ENCODE data around the gene SRPRA.

SRPRA gene

DNA sequence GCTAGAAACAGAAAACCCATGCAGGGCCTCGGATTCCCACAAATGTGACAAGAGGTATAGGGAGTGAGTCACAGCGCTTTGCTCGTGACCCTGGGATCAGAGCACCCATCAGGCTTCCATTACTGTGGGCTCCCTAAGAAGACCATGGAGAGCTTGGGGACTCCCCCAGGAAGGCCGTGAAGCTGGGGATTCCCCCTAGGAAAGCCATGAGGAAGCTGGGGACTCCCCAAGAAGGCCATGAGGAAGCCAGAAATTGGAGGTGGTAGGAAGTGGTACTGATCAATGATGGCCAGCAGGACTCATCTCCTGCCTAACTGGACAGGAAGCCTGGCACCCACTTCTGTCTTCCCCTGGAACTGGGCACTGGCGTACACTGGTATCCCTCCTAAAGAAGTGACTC, 25.0 kb upstream of the SRPRA start:
- H3K9me3 ChIP-seq (ENCODE audit: control insufficient read depth, low read length): no peaks in the 10 kb centered on the region
- no peak for DNase-seq
- H3K14ac ChIP-seq (ENCODE audit: low read length in 2 of 2): no peak overlapping the region
- no peak overlapping the region for H4K8ac ChIP-seq (ENCODE audit: low read length)
- no peak overlapping the region for H2BK120ac ChIP-seq (ENCODE audit: low read depth, low read length)
- H3K36me3 ChIP-seq (ENCODE audit: control insufficient read depth in 1 of 2, insufficient read depth in 2 of 2, low read depth in 1 of 2, low read length in 2 of 2): peaks cover 31 to 53% of the 10 kb centered on the region in 2 experiments
- no peak overlapping the region for H3K4me3 ChIP-seq (ENCODE audit: insufficient read depth in 1 of 2, low read depth in 1 of 2, low read length in 2 of 2)
- H2BK5ac ChIP-seq (ENCODE audit: low read depth, low read length, poor library complexity, severe bottlenecking): no peak overlapping the region
- H3K18ac ChIP-seq (ENCODE audit: low read depth in 1 of 2, low read length in 2 of 2): no peak overlapping the region
- no peak overlapping the region for H4K91ac ChIP-seq (ENCODE audit: low read length)
- no peak overlapping the region for H3K9ac ChIP-seq (ENCODE audit: low read length)
- 94% methylated on average over 5 of the region's 5 CpGs for WGBS
- no peak overlapping the region for H3K4ac ChIP-seq (ENCODE audit: low read depth in 1 of 2, low read length in 2 of 2)
- H3K27ac ChIP-seq (ENCODE audit: low read length, poor library complexity, severe bottlenecking): no peak overlapping the region
- no peak overlapping the region for H2BK12ac ChIP-seq (ENCODE audit: low read length in 2 of 2)
- no peak overlapping the region for H2BK15ac ChIP-seq (ENCODE audit: low read depth, poor library complexity, severe bottlenecking)
- H3K4me2 ChIP-seq (ENCODE audit: low read length, poor library complexity, severe bottlenecking): no peak overlapping the region
- H3K27me3 ChIP-seq (ENCODE audit: control insufficient read depth in 1 of 2, insufficient read depth in 1 of 2, low read length in 2 of 2): no peaks in the 10 kb centered on the region
- H2AFZ ChIP-seq (ENCODE audit: low read depth, low read length): no peak overlapping the region
- H3K79me1 ChIP-seq (replicated peaks; ENCODE audit: low read length, poor library complexity, severe bottlenecking): peaks cover 8% of the 10 kb centered on the region
- no peak overlapping the region for H2AK5ac ChIP-seq (ENCODE audit: low read length, severe bottlenecking)
- H3K4me1 ChIP-seq (ENCODE audit: control insufficient read depth, insufficient read depth, low read depth, low read length): no peaks in the 10 kb centered on the region
- no peak overlapping the region for H3K23ac ChIP-seq (ENCODE audit: low read length in 2 of 2)

DNA sequence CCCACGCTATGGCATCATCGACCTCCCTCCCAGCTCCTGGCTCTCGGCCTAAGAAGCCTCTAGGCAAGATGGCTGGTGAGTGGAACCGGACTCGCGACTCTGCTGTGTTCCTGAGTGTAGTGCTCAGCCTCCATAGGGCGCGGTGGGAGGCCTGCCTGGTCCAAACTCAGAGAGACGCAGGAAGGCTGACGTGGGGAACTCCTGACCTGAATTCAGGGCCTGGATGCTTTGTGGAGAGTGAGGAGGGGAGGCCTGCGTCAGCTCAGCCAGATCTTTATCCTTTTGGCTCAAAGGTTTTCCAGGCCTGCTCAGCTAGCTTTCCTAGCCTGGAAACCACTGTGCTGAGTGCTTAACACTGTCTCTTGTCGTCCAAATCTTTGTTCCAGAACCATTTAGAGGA, 22.2 kb upstream of the SRPRA start:
- Histone ChIP-seq H2BK120ac (ENCODE audit: low read depth, low read length) (no peak overlapping the region), H3K9me3 (ENCODE audit: control insufficient read depth, low read length) (no peaks in the 10 kb centered on the region), H3K36me3 (ENCODE audit: control insufficient read depth in 1 of 2, insufficient read depth in 2 of 2, low read depth in 1 of 2, low read length in 2 of 2) (peaks cover 31 to 63% of the 10 kb centered on the region in 2 experiments), H3K27me3 (ENCODE audit: control insufficient read depth in 1 of 2, insufficient read depth in 1 of 2, low read length in 2 of 2) (no peaks in the 10 kb centered on the region), H3K4me3 (ENCODE audit: insufficient read depth in 1 of 2, low read depth in 1 of 2, low read length in 2 of 2) (no peak overlapping the region), H3K9ac (ENCODE audit: low read length) (no peak overlapping the region), H3K14ac (ENCODE audit: low read length in 2 of 2) (no peak overlapping the region), H2AFZ (ENCODE audit: low read depth, low read length) (no peak overlapping the region), H3K4me1 (ENCODE audit: control insufficient read depth, insufficient read depth, low read depth, low read length) (no peaks in the 10 kb centered on the region), H3K27ac (ENCODE audit: low read length, poor library complexity, severe bottlenecking) (no peak overlapping the region), H3K4me2 (ENCODE audit: low read length, poor library complexity, severe bottlenecking) (no peak overlapping the region), H2BK12ac (ENCODE audit: low read length in 2 of 2) (no peak overlapping the region), H2AK5ac (ENCODE audit: low read length, severe bottlenecking) (no peak overlapping the region), H3K4ac (ENCODE audit: low read depth in 1 of 2, low read length in 2 of 2) (no peak overlapping the region), H4K91ac (ENCODE audit: low read length) (no peak overlapping the region), H3K23ac (ENCODE audit: low read length in 2 of 2) (no peak overlapping the region), H2BK15ac (ENCODE audit: low read depth, poor library complexity, severe bottlenecking) (no peak overlapping the region), H4K8ac (ENCODE audit: low read length) (no peak overlapping the region), H3K18ac (ENCODE audit: low read depth in 1 of 2, low read length in 2 of 2) (no peak overlapping the region), H3K79me1 (replicated peaks; ENCODE audit: low read length, poor library complexity, severe bottlenecking) (peaks cover 14% of the 10 kb centered on the region), H2BK5ac (ENCODE audit: low read depth, low read length, poor library complexity, severe bottlenecking) (no peak overlapping the region)
- DNase-seq: no peak
- WGBS: 93% methylated on average over 12 of the region's 12 CpGs

DNA sequence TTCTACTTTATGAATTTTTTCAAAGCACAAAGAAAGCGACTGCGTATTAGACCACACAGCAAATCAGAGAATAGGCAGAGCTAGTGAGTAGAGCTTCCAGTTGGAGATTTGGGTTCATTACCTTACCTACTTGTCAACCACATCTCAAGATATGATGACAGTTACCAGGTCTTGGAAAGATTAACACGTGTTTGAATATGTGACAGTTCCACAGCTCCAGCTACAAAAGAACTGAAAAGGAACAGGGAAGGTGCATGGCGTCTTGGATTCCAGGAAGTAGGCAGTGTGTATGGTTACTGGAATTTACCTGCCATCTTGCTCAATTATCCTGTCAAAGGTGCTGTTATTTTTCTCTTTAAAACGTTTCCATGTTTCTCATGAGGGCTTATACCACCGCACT, 19.5 kb upstream of the SRPRA start:
- H3K4me3 ChIP-seq (ENCODE audit: insufficient read depth in 1 of 2, low read depth in 1 of 2, low read length in 2 of 2): no peak overlapping the region
- no peak overlapping the region for H3K9ac ChIP-seq (ENCODE audit: low read length)
- no peak for DNase-seq
- H4K8ac ChIP-seq (ENCODE audit: low read length): no peak overlapping the region
- H3K27ac ChIP-seq (ENCODE audit: low read length, poor library complexity, severe bottlenecking): no peak overlapping the region
- H3K18ac ChIP-seq (ENCODE audit: low read depth in 1 of 2, low read length in 2 of 2): no peak overlapping the region
- no peak overlapping the region for H3K4me2 ChIP-seq (ENCODE audit: low read length, poor library complexity, severe bottlenecking)
- H3K9me3 ChIP-seq (ENCODE audit: control insufficient read depth, low read length): no peaks in the 10 kb centered on the region
- H3K79me1 ChIP-seq (replicated peaks; ENCODE audit: low read length, poor library complexity, severe bottlenecking): peaks cover 11% of the 10 kb centered on the region
- no peaks in the 10 kb centered on the region for H3K27me3 ChIP-seq (ENCODE audit: control insufficient read depth in 1 of 2, insufficient read depth in 1 of 2, low read length in 2 of 2)
- no peak overlapping the region for H2BK15ac ChIP-seq (ENCODE audit: low read depth, poor library complexity, severe bottlenecking)
- H3K4ac ChIP-seq (ENCODE audit: low read depth in 1 of 2, low read length in 2 of 2): no peak overlapping the region
- H3K14ac ChIP-seq (ENCODE audit: low read length in 2 of 2): no peak overlapping the region
- peaks cover 10% of the 10 kb centered on the region for H3K4me1 ChIP-seq (ENCODE audit: control insufficient read depth, insufficient read depth, low read depth, low read length)
- H2AK5ac ChIP-seq (ENCODE audit: low read length, severe bottlenecking): no peak overlapping the region
- WGBS: 84% methylated on average over 4 of the region's 6 CpGs
- H2BK5ac ChIP-seq (ENCODE audit: low read depth, low read length, poor library complexity, severe bottlenecking): no peak overlapping the region
- H3K36me3 ChIP-seq (ENCODE audit: control insufficient read depth in 1 of 2, insufficient read depth in 2 of 2, low read depth in 1 of 2, low read length in 2 of 2): peaks cover 26 to 46% of the 10 kb centered on the region in 2 experiments
- no peak overlapping the region for H3K23ac ChIP-seq (ENCODE audit: low read length in 2 of 2)
- H2BK120ac ChIP-seq (ENCODE audit: low read depth, low read length): no peak overlapping the region
- H2BK12ac ChIP-seq (ENCODE audit: low read length in 2 of 2): no peak overlapping the region
- no peak overlapping the region for H2AFZ ChIP-seq (ENCODE audit: low read depth, low read length)
- H4K91ac ChIP-seq (ENCODE audit: low read length): no peak overlapping the region

DNA sequence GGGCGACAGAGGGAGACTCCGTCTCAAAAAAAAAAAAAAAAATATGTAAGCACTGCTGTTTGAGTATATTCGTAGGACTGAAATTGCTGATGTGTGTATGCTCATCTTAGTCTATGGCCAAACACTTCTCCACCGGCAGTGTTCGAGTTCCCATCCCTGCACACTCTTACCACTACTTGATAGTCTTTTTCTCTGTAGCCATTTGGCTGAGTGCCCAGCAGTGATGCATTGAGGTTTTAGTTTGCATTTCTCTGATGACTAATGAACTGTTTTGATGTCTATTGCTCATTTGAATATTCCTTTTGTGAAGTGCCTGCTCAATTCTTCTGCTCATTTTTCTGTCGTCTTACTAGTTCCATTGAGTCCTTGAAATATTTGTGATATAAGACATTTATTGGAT, 16.1 kb upstream of the SRPRA start:
- Histone ChIP-seq H4K8ac (ENCODE audit: low read length) (no peak overlapping the region), H2BK120ac (ENCODE audit: low read depth, low read length) (no peak overlapping the region), H4K91ac (ENCODE audit: low read length) (no peak overlapping the region), H3K36me3 (ENCODE audit: control insufficient read depth in 1 of 2, insufficient read depth in 2 of 2, low read depth in 1 of 2, low read length in 2 of 2) (peaks cover 0 to 15% of the 10 kb centered on the region in 2 experiments), H2BK12ac (ENCODE audit: low read length in 2 of 2) (no peak overlapping the region), H2AFZ (ENCODE audit: low read depth, low read length) (no peak overlapping the region), H3K4me2 (ENCODE audit: low read length, poor library complexity, severe bottlenecking) (peak overlapping the region; percentile 24), H2AK5ac (ENCODE audit: low read length, severe bottlenecking) (no peak overlapping the region), H3K4ac (ENCODE audit: low read depth in 1 of 2, low read length in 2 of 2) (no peak overlapping the region), H3K4me1 (ENCODE audit: control insufficient read depth, insufficient read depth, low read depth, low read length) (peaks cover 14% of the 10 kb centered on the region), H3K9ac (ENCODE audit: low read length) (no peak overlapping the region), H3K27me3 (ENCODE audit: control insufficient read depth in 1 of 2, insufficient read depth in 1 of 2, low read length in 2 of 2) (no peaks in the 10 kb centered on the region), H2BK15ac (ENCODE audit: low read depth, poor library complexity, severe bottlenecking) (no peak overlapping the region), H3K79me1 (replicated peaks; ENCODE audit: low read length, poor library complexity, severe bottlenecking) (peaks cover 9% of the 10 kb centered on the region), H2BK5ac (ENCODE audit: low read depth, low read length, poor library complexity, severe bottlenecking) (no peak overlapping the region), H3K4me3 (ENCODE audit: insufficient read depth in 1 of 2, low read depth in 1 of 2, low read length in 2 of 2) (no peak overlapping the region), H3K18ac (ENCODE audit: low read depth in 1 of 2, low read length in 2 of 2) (no peak overlapping the region), H3K27ac (ENCODE audit: low read length, poor library complexity, severe bottlenecking) (no peak overlapping the region), H3K23ac (ENCODE audit: low read length in 2 of 2) (no peak overlapping the region), H3K14ac (ENCODE audit: low read length in 2 of 2) (no peak overlapping the region), H3K9me3 (ENCODE audit: control insufficient read depth, low read length) (no peaks in the 10 kb centered on the region)
- WGBS: 70% methylated on average over 2 of the region's 6 CpGs
- DNase-seq: peak; percentile 98

Data from mesenchymal stem cell (in vitro differentiated cells and primary cell).